ENCODE results near the gene ENPP6.

DNA sequence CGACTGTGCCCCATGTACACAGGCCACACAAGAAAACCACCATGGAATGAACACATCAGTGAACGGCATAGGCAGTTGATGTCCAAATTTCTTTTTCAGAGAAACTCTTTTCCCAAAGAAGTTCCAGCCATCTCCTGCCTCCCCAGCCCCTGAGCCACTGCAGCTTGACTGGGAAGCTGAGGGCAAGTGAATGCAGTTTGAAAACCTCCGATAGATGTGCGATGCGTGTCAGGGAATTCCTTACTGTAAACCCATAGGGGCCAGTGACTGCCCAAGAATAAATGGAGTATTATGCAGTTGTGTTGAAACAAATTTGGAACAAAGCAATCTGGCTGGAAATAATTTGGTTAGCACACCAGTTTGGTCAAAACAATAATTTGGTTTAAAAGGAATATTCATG, 72.1 kb downstream of the ENPP6 start:
- no peak for TF ChIP-seq CTCF (conservative IDR thresholded peaks at IDR 0.05; ENCODE audit: low read length)
- no peak for TF ChIP-seq EZH2phosphoT487 (IDR thresholded peaks at IDR 0.05; ENCODE audit: borderline replicate concordance, low read depth, low read length)

Measured in OCI-LY7 (cell line).